SK-N-SH (cell line): ENCODE results near the gene GOLGB1. TPM values are rescaled to one million over a fixed set of nuclear protein-coding genes. Genes with fewer than 3 reads are reported as not detected.

Experiments
- CTCF ChIA-PET: fragments of 300-600, 350-600 bp; formaldehyde crosslinking; extraction: SDS; loops from one replicate; lab custom pipeline; 2021; lab: Yijun Ruan, JAX
- POLR2A ChIA-PET: fragments of 350-600 bp; sonication (Branson Sonifier 250); formaldehyde crosslinking; extraction: SDS; loops from one replicate; lab custom pipeline; 2020; ENCODE audit warnings: antibody characterized with exemption, inconsistent platforms; lab: Yijun Ruan, JAX
- DNase-seq: peaks from one replicate; pipeline ENCODE4 v3.0.0; 2012
- H2AFZ ChIP-seq: fragments of 200-600 bp; sonication (generic); 2 replicates; pipeline ENCODE4 v1.8.1; 2016; ENCODE audit warnings: antibody characterized with exemption, mild to moderate bottlenecking, low read depth
- H3F3A ChIP-seq: fragments of 200-600 bp; sonication (generic); replicated peaks from 2 replicates; pipeline ENCODE3; 2016; ENCODE audit warnings: antibody characterized with exemption, mild to moderate bottlenecking; ENCODE audit not compliant: insufficient read depth
- H3K27ac ChIP-seq, 2 experiments: fragments of 200-500 bp in 1 of 2; fragments of 200-600 bp in 1 of 2; sonication (Bioruptor generic) in 1 of 2; sonication (generic), shearing (Covaris generic) in 1 of 2; 2 replicates each; pipeline versions ENCODE4 v1.5.1 to v1.6.1; 2014 to 2016; ENCODE audit warnings: low read depth in 2 of 2, inconsistent platforms in 1 of 2, low read length in 1 of 2, mild to moderate bottlenecking in 1 of 2, mixed read lengths in 1 of 2
- H3K27me3 ChIP-seq: fragments of 200-600 bp; sonication (generic), shearing (Covaris generic); 2 replicates; pipeline ENCODE4 v1.6.1; 2016; ENCODE audit warnings: mixed run types; ENCODE audit not compliant: insufficient read depth
- H3K36me3 ChIP-seq, 2 experiments: fragments of 200-500 bp in 1 of 2; fragments of 200-600 bp in 1 of 2; sonication (Bioruptor generic) in 1 of 2; sonication (generic) in 1 of 2; replicated peaks in 1 of 2; 2 replicates each; pipeline versions ENCODE3 to v1.5.1; 2014 to 2016; ENCODE audit warnings: low read length in 1 of 2, mild to moderate bottlenecking in 1 of 2; ENCODE audit not compliant: insufficient read depth in 2 of 2, control insufficient read depth in 1 of 2
- H3K4me1 ChIP-seq, 2 experiments: fragments of 200-500 bp in 1 of 2; fragments of 200-600 bp in 1 of 2; sonication (Bioruptor generic) in 1 of 2; sonication (generic), shearing (Covaris generic) in 1 of 2; 2 replicates each; pipeline versions ENCODE4 v1.5.1 to v1.6.1; 2014 to 2016; ENCODE audit warnings: low read depth in 1 of 2, low read length in 1 of 2, mixed run types in 1 of 2; ENCODE audit not compliant: insufficient read depth in 2 of 2, control insufficient read depth in 1 of 2
- H3K4me2 ChIP-seq: fragments of 200-600 bp; sonication (generic), shearing (Covaris generic); 2 replicates; pipeline ENCODE4 v1.6.1; 2017; ENCODE audit warnings: mixed run types
- H3K4me3 ChIP-seq, 2 experiments: fragments of 200-500 bp in 1 of 2; fragments of 200-600 bp in 1 of 2; sonication (Bioruptor generic) in 1 of 2; sonication (generic), shearing (Covaris generic) in 1 of 2; 2 replicates each; pipeline versions ENCODE4 v1.5.1 to v1.8.1; 2014 to 2016; ENCODE audit warnings: low read depth in 2 of 2, inconsistent platforms in 1 of 2, low read length in 1 of 2, mild to moderate bottlenecking in 1 of 2, mixed read lengths in 1 of 2, moderate library complexity in 1 of 2
- H3K79me2 ChIP-seq: fragments of 200-600 bp; sonication (generic); 2 replicates; pipeline ENCODE4 v1.8.1; 2017; ENCODE audit warnings: mild to moderate bottlenecking; ENCODE audit not compliant: insufficient read depth
- H3K9ac ChIP-seq: fragments of 200-600 bp; sonication (generic); 2 replicates; pipeline ENCODE4 v1.6.1; 2017; ENCODE audit warnings: mixed run types
- H3K9me2 ChIP-seq: fragments of 200-600 bp; sonication (generic); 2 replicates; pipeline ENCODE4 v1.6.1; 2017; ENCODE audit warnings: mixed run types
- H3K9me3 ChIP-seq: fragments of 200-600 bp; sonication (generic); 2 replicates; pipeline ENCODE4 v1.6.1; 2017; ENCODE audit warnings: mixed run types, mild to moderate bottlenecking, moderate library complexity
- H4K20me1 ChIP-seq: fragments of 200-600 bp; sonication (generic); 2 replicates; pipeline ENCODE4 v1.6.1; 2017; ENCODE audit warnings: mild to moderate bottlenecking, mixed run types; ENCODE audit not compliant: insufficient read depth
- CTCF ChIP-seq: fragments of 200-600 bp; sonication (generic); IDR thresholded peaks from 2 replicates; pipeline ENCODE4 v1.6.1; 2017; ENCODE audit warnings: antibody characterized with exemption, mild to moderate bottlenecking, moderate library complexity
- ELF1 ChIP-seq: IDR thresholded peaks from 2 replicates; pipeline ENCODE4 v1.4.0; 2012
- EP300 ChIP-seq, 2 experiments: IDR thresholded peaks; 2 replicates each; pipeline versions ENCODE4 v1.4.0 to v1.6.1; 2012; ENCODE audit warnings: borderline replicate concordance in 1 of 2, low read depth in 1 of 2, low read length in 1 of 2
- EZH2phosphoT487 ChIP-seq: fragments of 200-600 bp; sonication (generic); IDR thresholded peaks from 2 replicates; pipeline ENCODE4 v1.6.1; 2017; ENCODE audit warnings: low read depth, mixed run types, mild to moderate bottlenecking, antibody characterized with exemption, moderate library complexity, borderline replicate concordance
- FOXJ3 ChIP-seq: sonication (generic); formaldehyde crosslinking; IDR thresholded peaks from 2 replicates; pipeline ENCODE4 v1.5.1; 2020; ENCODE audit warnings: mild to moderate bottlenecking, missing genetic modification reagents
- FOXM1 ChIP-seq: IDR thresholded peaks from 2 replicates; pipeline ENCODE4 v1.4.0; 2012; ENCODE audit warnings: low read depth, mild to moderate bottlenecking
- GABPA ChIP-seq: IDR thresholded peaks from 2 replicates; pipeline ENCODE4 v1.4.0; 2012; ENCODE audit warnings: low read depth, mild to moderate bottlenecking
- JUND ChIP-seq: IDR thresholded peaks from 2 replicates; pipeline ENCODE4 v1.4.0; 2012
- MXI1 ChIP-seq: IDR thresholded peaks from 2 replicates; pipeline ENCODE4 v1.6.1; 2012; ENCODE audit warnings: mild to moderate bottlenecking, low read depth, low read length, improper control_type of control experiment
- NFIC ChIP-seq: IDR thresholded peaks from 2 replicates; pipeline ENCODE4 v1.4.0; 2012; ENCODE audit warnings: borderline replicate concordance
- RAD21 ChIP-seq: IDR thresholded peaks from 2 replicates; pipeline ENCODE4 v1.6.1; 2012; ENCODE audit warnings: mild to moderate bottlenecking, low read length
- RCOR1 ChIP-seq: fragments of 150-350 bp; IDR thresholded peaks from 2 replicates; pipeline ENCODE4 v1.6.1; 2017; ENCODE audit warnings: antibody characterized with exemption, low read length
- REST ChIP-seq: IDR thresholded peaks from 2 replicates; pipeline ENCODE4 v1.6.1; 2012; ENCODE audit warnings: mild to moderate bottlenecking, low read depth, low read length, moderate library complexity
- RFX5 ChIP-seq: IDR thresholded peaks from 2 replicates; pipeline ENCODE4 v1.6.1; 2012; ENCODE audit warnings: mild to moderate bottlenecking, improper control_type of control experiment, low read length
- SMC3 ChIP-seq: IDR thresholded peaks from 2 replicates; pipeline ENCODE4 v1.6.1; 2012; ENCODE audit warnings: low read depth, low read length, improper control_type of control experiment
- TEAD4 ChIP-seq: IDR thresholded peaks from 2 replicates; pipeline ENCODE4 v1.4.0; 2012; ENCODE audit warnings: mild to moderate bottlenecking, borderline replicate concordance; ENCODE audit not compliant: insufficient read depth
- YY1 ChIP-seq: IDR thresholded peaks from 2 replicates; pipeline ENCODE4 v1.4.0; 2012; ENCODE audit warnings: low read depth, mild to moderate bottlenecking
- WGBS: methylation state at CpG from one replicate; pipeline ENCODE4 v1.1.6; 2017; ENCODE audit warnings: low lambda C conversion rate; 5-methylcytosine and 5-hydroxymethylcytosine counted together
- polyA plus RNA-seq, 3 experiments: library from polyadenylated mRNA; depleted of rRNA; stranded (reverse); fragments of >200 nt; gene quantifications; 2 replicates each; pipeline ENCODE4 v1.2.3, GENCODE V29; 2012
- TF ChIP-seq, protein P1 (sequence below): fragments of 150-350 bp; IDR thresholded peaks from 2 replicates; pipeline ENCODE4 v1.6.1; 2017; ENCODE audit warnings: antibody characterized with exemption, low read length, low read depth, borderline replicate concordance
- TF ChIP-seq, protein P2 (sequence below): IDR thresholded peaks from 2 replicates; pipeline ENCODE4 v1.4.0; 2012; ENCODE audit warnings: low read depth, borderline replicate concordance
- TF ChIP-seq, protein P3 (sequence below): IDR thresholded peaks from 2 replicates; pipeline ENCODE4 v1.4.0; 2012; ENCODE audit warnings: low read depth

GOLGB1 gene
- polyA plus RNA-seq, 1 of the 3 experiments (the other 2 are of a cell fraction) = 10.3 TPM

- H3K27me3 ChIP-seq = no peaks in the 10 kb centered on the region
- no peaks in the 10 kb centered on the region; the same call in 1 of the 2 replicates for H3K9me3 ChIP-seq
- no peak overlapping the region for H3K4me3 ChIP-seq
- H3K27ac ChIP-seq = no peak overlapping the region
- no peak overlapping the region for H2AFZ ChIP-seq
- no peaks in the 10 kb centered on the region for H3K9me2 ChIP-seq
- no peak overlapping the region for H3K4me2 ChIP-seq
- DNase-seq = no peak
- ChIA-PET CTCF (no interaction called here), POLR2A (no interaction called here)
- H3K9ac ChIP-seq = no peak overlapping the region
- H3K36me3 ChIP-seq = peaks cover 0 to 25% of the 10 kb centered on the region in 2 experiments
- H3F3A ChIP-seq = peaks cover 24% of the 10 kb centered on the region
- peaks cover 73% of the 10 kb centered on the region for H4K20me1 ChIP-seq
- H3K79me2 ChIP-seq = peaks cover 98% of the 10 kb centered on the region
- no peak for TF ChIP-seq ELF1
- TF ChIP-seq FOXJ3 (CRISPR knock-in tag) = no peak
- TF ChIP-seq GABPA = no peak
- no peak for TF ChIP-seq RFX5
- no peak for TF ChIP-seq RCOR1
- no peak for TF ChIP-seq TEAD4
- TF ChIP-seq MXI1 = no peak
- TF ChIP-seq EZH2phosphoT487 = no peak
- TF ChIP-seq EP300 (IDR thresholded peaks at IDR 0.05; ENCODE audit: borderline replicate concordance in 1 of 2, low read depth in 1 of 2, low read length in 1 of 2) = no peak
- TF ChIP-seq RAD21 = no peak
- TF ChIP-seq, protein P1, sequence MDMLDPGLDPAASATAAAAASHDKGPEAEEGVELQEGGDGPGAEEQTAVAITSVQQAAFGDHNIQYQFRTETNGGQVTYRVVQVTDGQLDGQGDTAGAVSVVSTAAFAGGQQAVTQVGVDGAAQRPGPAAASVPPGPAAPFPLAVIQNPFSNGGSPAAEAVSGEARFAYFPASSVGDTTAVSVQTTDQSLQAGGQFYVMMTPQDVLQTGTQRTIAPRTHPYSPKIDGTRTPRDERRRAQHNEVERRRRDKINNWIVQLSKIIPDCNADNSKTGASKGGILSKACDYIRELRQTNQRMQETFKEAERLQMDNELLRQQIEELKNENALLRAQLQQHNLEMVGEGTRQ = no peak
- TF ChIP-seq NFIC = no peak
- no peak for TF ChIP-seq JUND
- TF ChIP-seq, protein P2, sequence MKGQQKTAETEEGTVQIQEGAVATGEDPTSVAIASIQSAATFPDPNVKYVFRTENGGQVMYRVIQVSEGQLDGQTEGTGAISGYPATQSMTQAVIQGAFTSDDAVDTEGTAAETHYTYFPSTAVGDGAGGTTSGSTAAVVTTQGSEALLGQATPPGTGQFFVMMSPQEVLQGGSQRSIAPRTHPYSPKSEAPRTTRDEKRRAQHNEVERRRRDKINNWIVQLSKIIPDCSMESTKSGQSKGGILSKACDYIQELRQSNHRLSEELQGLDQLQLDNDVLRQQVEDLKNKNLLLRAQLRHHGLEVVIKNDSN = no peak
- TF ChIP-seq FOXM1 = no peak
- TF ChIP-seq, all 33 proteins: peak for 0
- no peaks in the 10 kb centered on the region; a peak in 2 of 4 replicates for H3K4me1 ChIP-seq
These were observed 9.6 kb downstream of the GOLGB1 start for GRCh38 chr3:121739902-121740301.

GRCh38 chr3:121737644-121738043, 11.9 kb downstream of the GOLGB1 start:
- peaks cover 98% of the 10 kb centered on the region for H3K79me2 ChIP-seq
- no peak overlapping the region for H3K4me3 ChIP-seq
- TF ChIP-seq CTCF = no peak
- no peak for TF ChIP-seq YY1
- TF ChIP-seq, protein P3, sequence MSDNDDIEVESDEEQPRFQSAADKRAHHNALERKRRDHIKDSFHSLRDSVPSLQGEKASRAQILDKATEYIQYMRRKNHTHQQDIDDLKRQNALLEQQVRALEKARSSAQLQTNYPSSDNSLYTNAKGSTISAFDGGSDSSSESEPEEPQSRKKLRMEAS = no peak
- no peak for TF ChIP-seq REST
- no peak for TF ChIP-seq SMC3
- no peak for TF ChIP-seq GABPA
- no peak for TF ChIP-seq RAD21
- H3K4me1 ChIP-seq = no peaks in the 10 kb centered on the region; a peak in 2 of 4 replicates
- H2AFZ ChIP-seq = no peak overlapping the region
- ChIA-PET CTCF (no interaction called here), POLR2A (no interaction called here)
- H3K27ac ChIP-seq = no peak overlapping the region
- peaks cover 74% of the 10 kb centered on the region for H4K20me1 ChIP-seq
- no peaks in the 10 kb centered on the region for H3K27me3 ChIP-seq
- H3K9me3 ChIP-seq = no peaks in the 10 kb centered on the region; the same call in 1 of the 2 replicates
- H3K9me2 ChIP-seq = no peaks in the 10 kb centered on the region
- 95% methylated on average over 4 of the region's 4 CpGs for WGBS
- no peak for DNase-seq
- H3K36me3 ChIP-seq = peaks cover 0 to 12% of the 10 kb centered on the region in 2 experiments
- H3K4me2 ChIP-seq = no peak overlapping the region
- peaks cover 27% of the 10 kb centered on the region for H3F3A ChIP-seq
- H3K9ac ChIP-seq = no peak overlapping the region
